Measurements from ENCODE around the gene PLEKHA6.

Gene PLEKHA6

GRCh38 chr1:204282761-204283221 lies 76.9 kb downstream of the PLEKHA6 start:
- no peak for DNase-seq

GRCh38 chr1:204280099-204280961 lies 79.4 kb downstream of the PLEKHA6 start:
- no peak for DNase-seq

DNA sequence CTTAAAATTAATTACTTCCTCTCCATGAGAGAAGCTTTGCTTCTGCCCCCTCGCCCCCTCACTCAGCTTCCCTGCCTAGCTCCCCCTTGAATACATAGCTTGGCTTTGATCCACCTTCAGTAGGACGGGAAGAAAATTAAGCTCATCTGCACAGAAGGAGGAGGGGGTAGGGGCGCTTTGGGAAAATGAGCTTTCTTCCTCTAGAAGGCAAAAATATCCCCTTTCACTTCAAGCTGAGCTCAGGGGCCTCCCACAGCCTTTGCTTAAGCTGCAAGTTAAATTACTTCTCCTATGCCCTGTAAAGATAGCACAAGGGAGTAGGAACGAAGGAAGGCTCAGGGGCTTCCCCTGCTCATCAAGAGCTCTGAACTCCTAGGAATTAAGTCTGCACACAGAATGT lies 80.8 kb downstream of the PLEKHA6 start:
- no peak for DNase-seq

GRCh38 chr1:204278251-204278650 lies 81.5 kb downstream of the PLEKHA6 start:
- DNase-seq = no peak

DNA sequence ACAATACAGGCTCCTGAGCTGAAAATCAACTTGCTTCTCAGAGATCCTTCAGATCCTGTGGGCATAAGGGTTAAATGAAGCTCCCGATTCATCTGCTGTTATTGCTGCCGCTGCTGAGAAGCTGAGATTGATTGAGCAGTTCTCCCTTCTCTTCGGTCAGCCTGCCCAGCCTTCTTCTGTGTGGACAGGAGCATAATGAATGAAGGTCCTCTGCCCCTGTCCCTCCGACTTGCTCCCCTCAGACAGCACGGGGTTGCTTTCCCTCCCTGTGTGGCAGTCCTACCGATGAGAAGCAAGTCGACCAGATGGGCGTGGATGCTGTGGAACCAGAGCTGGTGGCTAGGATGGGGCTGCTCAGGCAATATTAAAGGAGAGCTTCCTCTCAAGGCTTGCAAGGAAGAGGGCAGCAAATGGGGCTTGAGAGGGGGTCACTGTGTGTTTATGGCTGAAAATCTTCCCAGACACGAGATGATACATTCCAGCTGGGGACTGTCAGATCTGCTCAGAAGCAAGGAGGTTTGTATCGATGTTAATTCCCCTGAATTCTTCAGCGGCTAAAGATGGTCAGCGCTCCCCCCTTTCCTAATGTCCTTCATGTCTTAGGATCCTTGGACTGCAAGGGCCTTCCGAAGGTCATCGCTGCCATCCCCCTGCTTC lies 82.0 kb downstream of the PLEKHA6 start:
- no peak for DNase-seq

DNA sequence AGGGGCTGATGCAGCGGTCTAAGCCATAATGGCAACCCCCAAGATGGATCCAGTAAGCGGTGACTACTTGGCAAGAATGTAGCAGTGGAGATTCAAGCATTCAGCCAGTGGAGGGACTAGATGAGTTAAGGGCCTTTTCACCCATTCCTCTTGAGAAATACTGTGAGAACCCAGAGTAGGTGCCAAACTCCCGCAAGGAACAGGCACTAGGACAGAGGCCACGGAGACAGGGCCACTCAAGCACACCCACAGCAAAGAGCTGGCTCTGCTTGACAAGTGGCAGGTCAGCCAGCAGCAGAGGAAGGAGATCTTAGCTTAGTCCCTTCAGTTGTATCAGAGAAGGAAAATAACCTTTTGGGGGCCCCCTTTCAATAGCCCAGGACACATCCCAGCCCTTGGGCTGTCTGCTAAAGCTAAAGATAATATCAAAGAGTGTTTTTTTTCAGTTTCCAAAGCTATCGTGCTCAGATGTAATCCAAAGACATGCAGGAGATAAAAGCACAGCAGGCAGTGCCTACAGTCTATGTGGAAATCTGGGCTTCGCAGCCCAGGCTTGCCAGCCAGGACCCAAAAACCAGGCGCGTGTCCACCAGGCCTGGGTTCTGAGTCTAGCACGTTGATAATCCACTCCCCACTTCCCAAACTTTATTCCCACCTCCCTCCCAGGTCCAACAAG lies 83.9 kb downstream of the PLEKHA6 start:
- DNase-seq = no peak

DNA sequence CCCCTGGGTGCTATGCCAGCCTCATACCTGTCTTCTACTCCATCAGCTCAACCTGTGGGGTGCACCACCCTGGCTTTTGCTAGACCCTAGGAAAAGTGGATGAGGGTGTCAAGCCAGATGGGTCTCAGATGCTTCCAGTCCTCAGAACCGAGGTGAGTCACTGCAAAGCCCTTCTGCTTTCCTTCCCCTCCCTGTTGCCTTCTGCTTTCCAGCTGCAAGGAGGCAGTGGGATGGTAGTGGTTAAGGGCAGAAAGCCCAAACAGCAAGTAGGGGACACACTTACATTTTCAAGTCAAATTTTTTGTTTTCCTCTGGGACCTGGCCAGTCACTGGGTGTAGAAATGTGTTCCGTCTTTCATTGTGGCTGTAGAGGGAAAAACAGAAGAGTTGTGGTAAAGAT lies 85.3 kb downstream of the PLEKHA6 start:
- no peak for DNase-seq

- DNase-seq = no peak
These were observed 87.2 kb downstream of the PLEKHA6 start for GRCh38 chr1:204272505-204272904.

DNA sequence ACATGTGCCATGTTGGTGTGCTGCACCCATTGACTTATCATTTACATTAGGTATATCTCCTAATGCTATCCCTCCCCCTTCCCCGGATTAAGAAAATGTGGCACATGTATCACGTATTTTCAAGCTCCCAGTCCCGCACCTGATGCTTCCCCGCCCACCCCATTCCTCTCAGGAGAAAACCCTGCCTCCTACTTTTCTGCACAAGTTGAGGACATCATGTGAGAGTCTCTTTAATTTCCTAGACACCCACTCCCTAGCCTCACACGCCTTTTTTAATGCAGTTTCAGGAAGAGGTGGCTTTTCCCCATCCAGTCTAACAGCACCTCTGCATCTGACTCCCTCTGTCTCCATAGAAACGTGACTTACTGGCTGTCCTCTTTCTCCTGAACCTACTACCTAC lies 87.8 kb downstream of the PLEKHA6 start:
- DNase-seq = no peak

DNA sequence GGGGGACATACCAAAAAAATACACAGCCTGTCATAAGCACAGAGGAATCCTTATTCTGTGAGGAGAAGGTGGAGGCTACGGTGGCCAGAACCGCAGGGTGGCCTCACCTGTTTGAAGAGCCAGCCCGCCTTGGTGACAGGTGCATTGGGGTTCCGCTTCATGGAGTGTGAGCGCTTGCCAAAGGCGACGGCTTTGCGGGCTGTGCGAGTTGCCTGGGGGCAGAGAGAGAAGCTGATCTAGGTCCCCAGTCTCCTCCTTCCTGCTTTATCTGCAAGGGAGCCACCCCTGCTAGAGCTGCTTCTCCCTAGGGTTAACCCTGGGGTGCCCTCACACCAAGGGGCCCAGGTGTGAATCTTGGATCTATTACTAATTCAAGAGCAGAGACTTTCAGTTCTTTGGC lies 91.6 kb downstream of the PLEKHA6 start:
- DNase-seq = no peak

DNA sequence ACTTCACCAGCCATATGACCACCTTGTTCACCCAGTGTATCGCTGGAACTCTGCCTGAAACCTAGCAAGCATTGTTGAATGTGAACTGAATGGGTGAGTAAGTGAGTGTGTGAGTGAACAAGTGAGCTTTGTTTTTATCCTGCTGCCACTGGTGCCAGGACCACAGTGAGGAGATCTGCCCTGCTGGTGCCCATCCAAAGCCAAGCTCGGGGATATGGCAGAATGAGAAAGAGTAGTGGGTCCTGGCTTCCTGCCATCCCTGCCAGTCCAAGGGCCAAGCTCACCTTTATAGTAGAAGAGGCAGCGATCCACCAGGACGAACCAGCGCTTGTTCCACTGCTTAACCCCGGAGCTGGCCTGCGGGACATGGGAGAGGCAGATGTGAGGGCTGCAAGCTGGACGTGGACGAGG lies 92.5 kb downstream of the PLEKHA6 start:
- no peak for DNase-seq

GRCh38 chr1:204266504-204267034 lies 93.2 kb downstream of the PLEKHA6 start:
- DNase-seq = no peak

DNA sequence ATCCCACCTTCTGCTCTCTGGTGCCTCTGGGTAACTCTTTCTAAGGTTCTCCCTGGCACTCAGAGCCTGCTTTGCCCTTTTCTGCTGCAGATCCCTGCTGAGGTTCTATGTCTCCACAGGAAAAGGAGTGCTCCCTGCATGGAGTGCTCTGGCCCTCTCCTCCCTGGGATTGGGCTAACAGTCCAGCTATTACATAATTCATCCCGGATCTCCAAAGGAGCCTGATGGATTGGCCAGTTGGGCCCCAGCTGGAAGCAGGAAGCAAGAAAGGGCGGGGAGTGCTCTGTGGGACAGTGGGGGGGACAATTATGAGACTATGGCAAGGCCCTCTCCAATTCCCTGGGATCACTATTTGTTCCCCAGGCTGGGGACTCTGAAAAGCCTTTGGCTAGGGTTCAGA lies 94.1 kb downstream of the PLEKHA6 start:
- DNase-seq = no peak

DNA sequence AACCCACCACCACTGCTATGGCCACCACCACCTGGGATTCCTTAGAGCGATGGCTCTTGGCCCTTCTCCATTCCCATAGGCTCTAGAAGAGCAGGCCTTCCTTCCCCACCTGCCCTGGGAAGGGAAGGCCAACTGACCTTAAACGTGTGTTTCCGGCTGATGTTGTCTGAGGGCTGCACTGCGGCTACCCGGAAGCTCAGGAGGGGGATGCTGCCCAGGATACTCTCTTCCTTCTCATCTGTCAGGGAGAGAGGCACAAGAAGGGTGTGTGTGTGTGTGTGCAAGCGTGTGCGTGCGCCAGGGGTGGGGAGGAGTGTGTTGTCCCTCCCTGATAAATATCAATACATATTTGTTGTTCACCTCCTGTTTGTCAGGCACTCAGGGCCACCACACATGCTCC lies 94.9 kb downstream of the PLEKHA6 start:
- no peak for DNase-seq

GRCh38 chr1:204263254-204263910 lies 96.3 kb downstream of the PLEKHA6 start:
- DNase-seq = no peak

DNA sequence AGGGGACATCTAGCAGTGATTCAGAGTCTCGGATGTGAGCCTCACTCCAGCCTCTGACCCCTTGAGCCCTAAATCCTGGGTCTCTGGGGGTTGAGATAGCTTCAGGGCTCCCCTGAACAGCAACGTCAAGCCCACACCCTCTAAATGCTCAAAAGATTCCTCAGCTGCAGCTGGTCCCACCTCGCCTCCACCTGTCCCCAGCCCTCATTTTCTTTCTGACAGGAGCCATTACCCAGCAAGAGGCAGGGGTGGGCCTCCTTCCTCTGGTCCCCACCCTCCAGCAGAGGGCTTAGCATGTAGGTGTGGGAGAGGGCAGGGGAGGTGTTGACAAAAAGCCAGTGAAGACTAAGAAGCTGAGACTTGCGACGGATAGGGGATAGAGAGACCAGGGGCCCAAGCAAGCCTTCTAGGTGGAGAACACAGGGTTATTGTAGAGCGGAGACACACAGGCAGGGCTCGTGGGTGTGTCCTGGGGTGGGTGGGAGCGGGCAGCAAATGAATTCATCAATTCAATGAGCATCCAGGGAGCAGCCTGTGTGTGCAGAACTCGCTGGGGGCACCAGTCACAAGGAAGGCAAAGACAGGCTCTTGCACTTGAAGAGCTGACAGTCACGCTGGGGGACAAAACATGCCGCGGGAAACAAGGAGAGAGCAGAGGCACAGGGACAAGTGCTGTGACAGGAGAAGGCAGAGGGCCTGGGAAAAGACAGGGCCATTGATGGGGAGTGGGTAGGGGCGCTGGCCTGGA lies 97.0 kb downstream of the PLEKHA6 start:
- DNase-seq = no peak

DNA sequence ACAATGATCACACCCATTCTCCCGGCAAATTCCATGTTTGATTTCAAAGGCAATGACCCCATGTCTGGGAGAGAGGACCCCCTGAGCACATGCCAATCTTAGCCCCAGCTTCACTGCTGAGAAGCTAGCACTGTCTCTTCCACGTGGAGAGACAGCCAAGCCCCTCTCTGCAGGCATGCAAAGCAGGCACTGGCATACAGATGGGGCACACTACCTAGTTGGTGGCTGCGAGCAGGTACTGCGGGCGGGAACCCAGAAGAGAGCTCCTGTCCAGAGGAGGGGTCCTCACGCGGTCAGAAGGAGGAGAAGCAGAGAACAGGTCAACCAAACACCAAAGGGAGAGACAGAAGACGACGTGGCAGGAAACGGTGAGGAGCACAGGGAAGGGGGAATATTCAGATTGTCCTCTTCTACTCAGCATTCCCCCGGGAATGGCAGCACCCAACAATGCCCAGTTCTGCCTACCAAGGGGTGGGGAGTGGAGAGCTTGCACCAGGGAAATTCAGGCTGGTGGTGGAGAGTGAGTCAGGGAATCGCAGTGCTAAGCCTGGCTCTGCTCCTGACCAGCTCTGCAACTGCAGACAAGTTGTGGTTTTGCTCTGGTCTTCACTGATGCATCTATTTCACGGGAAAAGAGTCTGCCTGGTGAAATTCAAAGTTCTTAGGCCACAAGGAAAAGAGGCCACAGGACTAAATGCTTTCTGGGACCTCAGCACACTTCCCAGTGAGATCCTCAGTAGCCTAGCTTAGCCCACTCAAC lies 97.8 kb downstream of the PLEKHA6 start:
- no peak for DNase-seq

- no peak for DNase-seq
These were observed 98.5 kb downstream of the PLEKHA6 start for GRCh38 chr1:204261266-204261665.

GRCh38 chr1:204260601-204261197 lies 99.0 kb downstream of the PLEKHA6 start:
- DNase-seq = no peak

- DNase-seq = no peak
These were observed 99.9 kb downstream of the PLEKHA6 start for GRCh38 chr1:204259782-204260181.

GRCh38 chr1:204259196-204259595 lies 100.5 kb downstream of the PLEKHA6 start:
- DNase-seq = no peak
